ENCODE measurements around the gene C2CD2L. TPM values are rescaled to one million over a fixed set of nuclear protein-coding genes. Genes with fewer than 3 reads are reported as not detected.
"Not testable (repeated sequence)": the region's sequence is repeated elsewhere in the genome, so short reads cannot be mapped to it uniquely, and the experiment has no call there.

The C2CD2L gene
- polyA plus RNA-seq, 3 donors = 3.8 to 60.2 (median 6.4) TPM

- H3K9ac ChIP-seq (ENCODE audit: insufficient read depth, low read length, poor library complexity, severe bottlenecking) = peak within 1 kb of the TSS; percentile 81
- peak within 1 kb of the TSS; percentile 95 for H3K4me2 ChIP-seq (replicated peaks; ENCODE audit: extremely low read depth, low read length, poor library complexity, severe bottlenecking)
- TF ChIP-seq CTCF (IDR thresholded peaks at IDR 0.05) = no peak
- WGBS (ENCODE audit: insufficient coverage) = 0% methylated on average over 15 of the region's 32 CpGs
- peak; percentile 82 to 86 (median 85) for DNase-seq
- H2AFZ ChIP-seq (ENCODE audit: insufficient read depth, low read depth, low read length, poor library complexity, severe bottlenecking) = peak within 1 kb of the TSS; percentile 94
- H3K27ac ChIP-seq (ENCODE audit: low read depth in 1 of 2, low read length in 2 of 2) = peak within 1 kb of the TSS; percentile 76 to 91
- peaks cover 45% of the 10 kb centered on the region for H3K79me2 ChIP-seq (ENCODE audit: insufficient read depth, low read length)
- H3K36me3 ChIP-seq (replicated peaks in 1 of 2; ENCODE audit: control insufficient read depth in 1 of 2, insufficient read depth in 2 of 2, low read length in 2 of 2) = peaks cover 13 to 22% of the 10 kb centered on the region in 2 donors
- peaks cover 10% of the 10 kb centered on the region for H4K20me1 ChIP-seq (ENCODE audit: insufficient read depth, low read length)
- peak within 1 kb of the TSS; percentile 90 to 98 for H3K4me3 Mint-ChIP-seq
- no peaks in the 10 kb centered on the region for H3K27me3 ChIP-seq (ENCODE audit: control insufficient read depth in 2 of 2, insufficient read depth in 2 of 2, low read length in 2 of 2)
- H3K27ac Mint-ChIP-seq = peak within 1 kb of the TSS; percentile 96 to 99 (median 99)
- H3K9me3 Mint-ChIP-seq = peaks cover 0 to 2% (median 0%) of the 10 kb centered on the region in 7 donors
- H3K4me3 ChIP-seq (replicated peaks in 1 of 3; ENCODE audit: low read depth in 2 of 3, low read length in 3 of 3) = peak within 1 kb of the TSS; percentile 80 to 91 (median 87)
- peaks cover 52% of the 10 kb centered on the region for H3K4me1 Mint-ChIP-seq
- peaks cover 20 to 24% of the 10 kb centered on the region in 2 donors for H3K36me3 Mint-ChIP-seq
- H3K4me1 ChIP-seq (ENCODE audit: control insufficient read depth in 1 of 2, insufficient read depth in 2 of 2, low read length in 2 of 2) = peaks cover 44 to 56% of the 10 kb centered on the region in 2 donors
- intact Hi-C loops (cut with micrococcal nuclease) = loop anchor here (2.0 to 5.0 kb wide), 3 partner anchors 17 to 85 kb away; partner anchors contain the start of genes VPS11 (in 2 of the 2), HMBS (in 1 of the 2), RPS25 (in 1 of the 2) and TRAPPC4 (in 1 of the 2)
- no peaks in the 10 kb centered on the region for H3K9me3 ChIP-seq (replicated peaks in 1 of 2; ENCODE audit: control insufficient read depth in 1 of 2, insufficient read depth in 1 of 2, low read length in 2 of 2)
- no peaks in the 10 kb centered on the region for H3K27me3 Mint-ChIP-seq (ENCODE audit: low read depth in 3 of 3)
Measured at GRCh38 chr11:119101759-119102423, 5.3 kb upstream of the C2CD2L start, which contains the start of gene DPAGT1. Gene DPAGT1, minus strand, starts transcription at chr11:119101853. Its CDS starts 198 bp downstream, at chr11:119101655.

GRCh38 chr11:119103161-119103664 lies 3.9 kb upstream of the C2CD2L start:
- not testable (repeated sequence) for H3K27me3 ChIP-seq (ENCODE audit: control insufficient read depth in 2 of 2, insufficient read depth in 2 of 2, low read length in 2 of 2); H3K4me2 ChIP-seq (replicated peaks; ENCODE audit: extremely low read depth, low read length, poor library complexity, severe bottlenecking); DNase-seq; H2AFZ ChIP-seq (ENCODE audit: insufficient read depth, low read depth, low read length, poor library complexity, severe bottlenecking); H3K9me3 ChIP-seq (replicated peaks in 1 of 2; ENCODE audit: control insufficient read depth in 1 of 2, insufficient read depth in 1 of 2, low read length in 2 of 2); H3K36me3 ChIP-seq (replicated peaks in 1 of 2; ENCODE audit: control insufficient read depth in 1 of 2, insufficient read depth in 2 of 2, low read length in 2 of 2); H3K27me3 Mint-ChIP-seq (ENCODE audit: low read depth in 3 of 3); H3K9me3 Mint-ChIP-seq; H3K9ac ChIP-seq (ENCODE audit: insufficient read depth, low read length, poor library complexity, severe bottlenecking)
- H3K4me1 Mint-ChIP-seq = peaks cover 56% of the 10 kb centered on the region
- H3K36me3 Mint-ChIP-seq = peaks cover 8 to 10% of the 10 kb centered on the region in 2 donors
- intact Hi-C loops (cut with micrococcal nuclease) = loop anchor here (5.0 kb wide), 2 partner anchors 36 to 86 kb away; partner anchors contain the start of genes VPS11 (in 2 of the 2), RPS25 (in 1 of the 2) and TRAPPC4 (in 1 of the 2)
- H3K4me3 Mint-ChIP-seq = peak overlapping the region in 1 of 2 donors; percentile 90
- 95% methylated on average over 10 of the region's 18 CpGs for WGBS (ENCODE audit: insufficient coverage)
- Histone ChIP-seq H3K79me2 (ENCODE audit: insufficient read depth, low read length) (peaks cover 51% of the 10 kb centered on the region), H3K4me1 (ENCODE audit: control insufficient read depth in 1 of 2, insufficient read depth in 2 of 2, low read length in 2 of 2) (peaks cover 45 to 64% of the 10 kb centered on the region in 2 donors), H3K27ac (ENCODE audit: low read depth in 1 of 2, low read length in 2 of 2) (peak overlapping the region in 1 of 2 donors; percentile 76), H3K4me3 (replicated peaks in 1 of 3; ENCODE audit: low read depth in 2 of 3, low read length in 3 of 3) (peak overlapping the region in 1 of 3 experiments; percentile 91), H4K20me1 (ENCODE audit: insufficient read depth, low read length) (peaks cover 19% of the 10 kb centered on the region)
- H3K27ac Mint-ChIP-seq = peak overlapping the region in 5 of 7 donors; percentile 45 to 99 (median 96)
